Heart left ventricle (tissue), 16 donors: Measurements from ENCODE around the gene THRAP3. TPM values are rescaled to one million over a fixed set of nuclear protein-coding genes. Genes with fewer than 3 reads are reported as not detected.

ENCODE experiments used
- ATAC-seq, 4 donors: fragments of 200-7000 bp; cut with Tn5 transposase; one replicate each; pipeline ENCODE4 v1.9.1; 2020 to 2022; ENCODE audit warnings: moderate library complexity in 4 of 4, mild to moderate bottlenecking in 3 of 4, moderate number of reproducible peaks in 1 of 4
- DNase-seq, 5 donors: peaks; one replicate each; pipeline ENCODE4 v3.0.0-alpha.2; 2020
- H3K27ac ChIP-seq, 12 donors: fragments of 200-600 bp; sonication (generic) in 4 of 12; one replicate each; pipeline versions ENCODE4 v1.5.0 to v1.8.0; 2016 to 2022; ENCODE audit warnings: mild to moderate bottlenecking in 2 of 12
- H3K27me3 ChIP-seq, 9 donors: fragments of 200-600 bp; sonication (generic) in 2 of 9; one replicate each; pipeline versions ENCODE4 v1.5.1 to v1.8.0; 2016 to 2022; ENCODE audit warnings: mild to moderate bottlenecking in 3 of 9
- H3K36me3 ChIP-seq, 9 donors: fragments of 200-600 bp; sonication (generic) in 2 of 9; one replicate each; pipeline versions ENCODE4 v1.5.0 to v1.8.0; 2018 to 2022; ENCODE audit warnings: mild to moderate bottlenecking in 2 of 9
- H3K4me1 ChIP-seq, 12 donors: fragments of 200-600 bp; sonication (generic) in 4 of 12; one replicate each; pipeline versions ENCODE4 v1.5.0 to v1.8.0; 2016 to 2022; ENCODE audit warnings: mild to moderate bottlenecking in 3 of 12
- H3K4me3 ChIP-seq, 12 donors: fragments of 200-600 bp; sonication (generic) in 4 of 12; one replicate each; pipeline versions ENCODE4 v1.5.0 to v1.8.0; 2017 to 2022; ENCODE audit warnings: mild to moderate bottlenecking in 9 of 12, moderate library complexity in 4 of 12
- H3K9me3 ChIP-seq, 12 donors: fragments of 200-600 bp; sonication (generic) in 4 of 12; one replicate each; pipeline versions ENCODE4 v1.5.0 to v1.8.0; 2016 to 2022; ENCODE audit warnings: mild to moderate bottlenecking in 1 of 12
- CTCF ChIP-seq, 12 donors: fragments of 200-600 bp; sonication (generic) in 4 of 12; IDR thresholded peaks; one replicate each; pipeline versions ENCODE4 v1.5.0 to v1.8.0; 2018 to 2022; ENCODE audit warnings: antibody characterized with exemption in 12 of 12, mild to moderate bottlenecking in 5 of 12
- POLR2A ChIP-seq, 2 donors: fragments of 450-650 bp; IDR thresholded peaks; one replicate each; pipeline ENCODE4 v1.6.1; 2017; ENCODE audit warnings: antibody characterized with exemption in 2 of 2, mild to moderate bottlenecking in 2 of 2, moderate library complexity in 2 of 2
- WGBS, 4 donors: extraction: QIAGEN DNeasy Blood & Tissue Kit in 2 of 4; methylation state at CpG; one replicate each; pipeline versions ENCODE4 v1.1.5 to v1.1.7; 2013 to 2018; 5-methylcytosine and 5-hydroxymethylcytosine counted together
- intact Hi-C, 10 donors: fragments of 100-400 bp; cut with DNase I; formaldehyde crosslinking; loops; one replicate each; pipeline versions ENCODE4 v1.11.1 to v1.14.2; 2022
- polyA plus RNA-seq, 2 donors: library from polyadenylated mRNA; stranded (reverse); fragments of 200-250 nt; gene quantifications; one replicate each; pipeline ENCODE4 v1.2.3, GENCODE V29; 2013
- total RNA-seq, 9 donors: library from RNA; depleted of rRNA in 2 of 9; stranded (reverse); fragments of >200 nt in 2 of 9; fragmentation: NEBNext Ultra II Directional in 3 of 9; extraction: Animal tissue kit (Norgen Biotek cat#: 25700) in 3 of 9; gene quantifications; one replicate each; pipeline versions ENCODE4 v1.1.0 to v1.2.4, GENCODE V29; 2016 to 2023
- donor health status: ischemic (EF 13 %, LVEDD 7.1; RV severe dilation, severe dysfunction).
- donor health status: healthy with polysubstance abuse.
- donor health status: DM: no; HTN: yes; CAD: no.
- donor health status: DM: no; HTN: no; CAD: no.
- donor health status: ischemic (EF 25% LVEDD 6.9; RV normal size, moderate dysfunction).
- donor health status: ischemic (EF 25% LVEDD 5.7; RV mildly dilated, moderate dysfunction).
- donor health status: healthy.
- donor health status: DM: yes; HTN: yes; CAD: no.
- donor health status: ischemic (EF 35%, LVEDD 5.7; RV mildly dilated, moderate dysfunction).
- donor health status: nonischemic (EF 11% LVEDD 7.7; RV severe dilation, severe dysfunction).
- donor health status: DM: yes; HTN: yes; CAD: no.
- donor health status: PGD.
- donor health status: ischemic (EF 29% LVEDD 5.4; RV normal size, mild dysfunction).
- donor health status: nonischemic (EF 23%, LVEDD 6.1; RV moderate dilation, normal function).

THRAP3 gene
- total and polyA plus RNA-seq, 11 donors, result 27.9 to 106 (median 90.1) TPM

GRCh38 chr1:36232212-36233095 lies 8.2 kb downstream of the THRAP3 start:
- TF ChIP-seq POLR2A (IDR thresholded peaks at IDR 0.05), result no peak
- TF ChIP-seq CTCF (IDR thresholded peaks at IDR 0.05), result no peak
- intact Hi-C loops, result loop anchor here in 2 of 10 donors (5.0 to 10.0 kb wide), 2 partner anchors 40 to 52 kb away; no protein-coding TSS in a partner anchor
- ATAC-seq (peak in 1 of 4 donors; percentile 18), DNase-seq (no peak)
- H3K9me3 ChIP-seq, result no peaks in the 10 kb centered on the region
- peaks cover 0 to 82% (median 65%) of the 10 kb centered on the region in 9 donors for H3K36me3 ChIP-seq
- WGBS, 4 donors, result 72 to 80% (median 76%) methylated on average over 11 of the region's 11 CpGs
- H3K4me1 ChIP-seq, result peaks cover 0 to 80% (median 68%) of the 10 kb centered on the region in 12 donors
- H3K27me3 ChIP-seq, result no peaks in the 10 kb centered on the region
- no peak overlapping the region for H3K4me3 ChIP-seq
- peak overlapping the region in 3 of 12 donors; percentile 39 to 52 (median 48) for H3K27ac ChIP-seq

- ATAC-seq (no peak), DNase-seq (no peak)
- H3K27me3 ChIP-seq, result no peaks in the 10 kb centered on the region
- no peak overlapping the region for H3K4me3 ChIP-seq
- H3K36me3 ChIP-seq, result peaks cover 0 to 67% (median 33%) of the 10 kb centered on the region in 9 donors
- TF ChIP-seq POLR2A (IDR thresholded peaks at IDR 0.05) (no peak), CTCF (IDR thresholded peaks at IDR 0.05) (no peak)
- 34 to 50% (median 41%) methylated on average over 3 of the region's 3 CpGs for WGBS, 4 donors
- peaks cover 0 to 92% (median 86%) of the 10 kb centered on the region in 12 donors for H3K4me1 ChIP-seq
- no peaks in the 10 kb centered on the region for H3K9me3 ChIP-seq
- peak overlapping the region in 4 of 12 donors; percentile 1 to 70 (median 25) for H3K27ac ChIP-seq
- intact Hi-C loops, result loop anchor here in 2 of 10 donors (5.0 to 10.0 kb wide), 2 partner anchors 46 to 48 kb away; no protein-coding TSS in a partner anchor
These were observed 12.1 kb downstream of the THRAP3 start for GRCh38 chr1:36236302-36236701.

GRCh38 chr1:36238433-36238832 lies 14.2 kb downstream of the THRAP3 start:
- intact Hi-C loops, result loop anchor here in 2 of 10 donors (5.0 to 10.0 kb wide), 2 partner anchors 44 to 46 kb away; no protein-coding TSS in a partner anchor
- peak in 1 of 4 donors; percentile 23 for ATAC-seq
- peaks cover 0 to 80% (median 68%) of the 10 kb centered on the region in 12 donors for H3K4me1 ChIP-seq
- no peak for DNase-seq
- H3K4me3 ChIP-seq, result peak overlapping the region in 1 of 12 donors; percentile 5
- TF ChIP-seq POLR2A (IDR thresholded peaks at IDR 0.05) (no peak), CTCF (IDR thresholded peaks at IDR 0.05) (no peak)
- peak overlapping the region in 10 of 12 donors; percentile 3 to 70 (median 56) for H3K27ac ChIP-seq
- H3K27me3 ChIP-seq, result no peaks in the 10 kb centered on the region
- peaks cover 0 to 66% (median 27%) of the 10 kb centered on the region in 9 donors for H3K36me3 ChIP-seq
- WGBS, 4 donors, result 47 to 70% (median 61%) methylated on average over 2 of the region's 2 CpGs
- H3K9me3 ChIP-seq, result no peaks in the 10 kb centered on the region
